Esophagus squamous epithelium (tissue), 4 donors: ENCODE results near the gene DCAF5.

Experiments used
- CTCF ChIP-seq, 6 experiments: fragments of 450-650 bp in 4 of 6; fragments of 200-600 bp in 2 of 6; sonication (generic) in 2 of 6; IDR thresholded peaks; one replicate each; pipeline ENCODE4 v1.5.1; 2016 to 2019; ENCODE audit warnings: antibody characterized with exemption in 6 of 6, mild to moderate bottlenecking in 4 of 6, moderate library complexity in 4 of 6
- POLR2A ChIP-seq, 4 donors: fragments of 450-650 bp; IDR thresholded peaks; one replicate each; pipeline ENCODE4 v1.6.1; 2017; ENCODE audit warnings: antibody characterized with exemption in 4 of 4, mild to moderate bottlenecking in 4 of 4, moderate library complexity in 3 of 4

DNA sequence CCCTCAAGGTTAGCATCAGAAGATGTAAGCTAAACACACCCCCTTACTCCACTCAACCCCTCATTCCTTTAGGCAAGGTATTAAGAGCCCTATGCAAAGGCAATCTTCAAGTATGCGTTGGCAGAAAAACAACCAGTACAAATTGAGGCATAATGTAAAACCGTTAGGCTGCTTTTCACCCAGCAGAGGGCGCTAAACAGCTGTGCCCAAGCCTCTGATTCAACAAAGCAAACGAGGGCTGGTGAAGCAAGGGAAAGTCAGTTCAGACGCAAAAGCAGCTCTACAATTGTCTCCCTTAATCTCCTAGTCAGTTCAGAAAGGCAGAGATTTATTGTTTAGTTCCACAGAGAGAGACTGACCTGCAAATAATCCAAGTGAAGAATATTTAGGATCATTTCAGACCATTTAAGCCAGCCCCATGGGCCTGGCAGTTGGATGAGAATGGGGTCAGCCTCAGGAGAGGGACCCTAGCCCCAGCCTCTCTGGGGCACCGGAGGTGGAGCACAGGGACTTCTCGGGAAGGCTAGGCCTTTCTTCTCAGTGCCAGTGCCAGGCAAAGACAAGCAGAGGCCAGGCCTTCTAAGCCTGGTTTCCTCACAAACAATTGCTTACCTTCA lies 23.5 kb downstream of the DCAF5 start:
- TF ChIP-seq CTCF (IDR thresholded peaks at IDR 0.05) (peak; percentile 83 to 95 (median 92)), POLR2A (IDR thresholded peaks at IDR 0.05) (no peak)
